ENCODE data around the gene EID2B. TPM values are rescaled to one million over a fixed set of nuclear protein-coding genes. Genes with fewer than 3 reads are reported as not detected.
A peak's percentile ranks its signal among the peaks of the same experiment; 100 is the strongest.

EID2B gene
- total and polyA plus RNA-seq, 2 of the 13 experiments (the other 11 are each of a cell fraction or from before 2014, with no cell fraction given): 2.5 to 3.7 TPM

- TF ChIP-seq, protein P1, sequence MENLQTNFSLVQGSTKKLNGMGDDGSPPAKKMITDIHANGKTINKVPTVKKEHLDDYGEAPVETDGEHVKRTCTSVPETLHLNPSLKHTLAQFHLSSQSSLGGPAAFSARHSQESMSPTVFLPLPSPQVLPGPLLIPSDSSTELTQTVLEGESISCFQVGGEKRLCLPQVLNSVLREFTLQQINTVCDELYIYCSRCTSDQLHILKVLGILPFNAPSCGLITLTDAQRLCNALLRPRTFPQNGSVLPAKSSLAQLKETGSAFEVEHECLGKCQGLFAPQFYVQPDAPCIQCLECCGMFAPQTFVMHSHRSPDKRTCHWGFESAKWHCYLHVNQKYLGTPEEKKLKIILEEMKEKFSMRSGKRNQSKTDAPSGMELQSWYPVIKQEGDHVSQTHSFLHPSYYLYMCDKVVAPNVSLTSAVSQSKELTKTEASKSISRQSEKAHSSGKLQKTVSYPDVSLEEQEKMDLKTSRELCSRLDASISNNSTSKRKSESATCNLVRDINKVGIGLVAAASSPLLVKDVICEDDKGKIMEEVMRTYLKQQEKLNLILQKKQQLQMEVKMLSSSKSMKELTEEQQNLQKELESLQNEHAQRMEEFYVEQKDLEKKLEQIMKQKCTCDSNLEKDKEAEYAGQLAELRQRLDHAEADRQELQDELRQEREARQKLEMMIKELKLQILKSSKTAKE (CRISPR knock-in tag; IDR thresholded peaks at IDR 0.05; ENCODE audit: borderline replicate concordance): no peak
- no peak for TF ChIP-seq SUZ12 (IDR thresholded peaks at IDR 0.05; ENCODE audit: low read depth, low read length)
- TF ChIP-seq PATZ1 (CRISPR knock-in tag; IDR thresholded peaks at IDR 0.05): no peak
- no peak for TF ChIP-seq ZNF460 (CRISPR knock-in tag; IDR thresholded peaks at IDR 0.05; ENCODE audit: borderline replicate concordance)
- TF ChIP-seq, protein P2, sequence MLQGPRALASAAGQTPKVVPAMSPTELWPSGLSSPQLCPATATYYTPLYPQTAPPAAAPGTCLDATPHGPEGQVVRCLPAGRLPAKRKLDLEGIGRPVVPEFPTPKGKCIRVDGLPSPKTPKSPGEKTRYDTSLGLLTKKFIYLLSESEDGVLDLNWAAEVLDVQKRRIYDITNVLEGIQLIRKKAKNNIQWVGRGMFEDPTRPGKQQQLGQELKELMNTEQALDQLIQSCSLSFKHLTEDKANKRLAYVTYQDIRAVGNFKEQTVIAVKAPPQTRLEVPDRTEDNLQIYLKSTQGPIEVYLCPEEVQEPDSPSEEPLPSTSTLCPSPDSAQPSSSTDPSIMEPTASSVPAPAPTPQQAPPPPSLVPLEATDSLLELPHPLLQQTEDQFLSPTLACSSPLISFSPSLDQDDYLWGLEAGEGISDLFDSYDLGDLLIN (CRISPR knock-in tag; IDR thresholded peaks at IDR 0.05; ENCODE audit: borderline replicate concordance): peak; percentile 56; the same call in 1 of the 2 replicates
- TF ChIP-seq ZNF607 (CRISPR knock-in tag; IDR thresholded peaks at IDR 0.05; ENCODE audit: borderline replicate concordance): peak; percentile 54; the same call in 1 of the 2 replicates
- TF ChIP-seq YEATS2 (CRISPR knock-in tag; IDR thresholded peaks at IDR 0.05; ENCODE audit: borderline replicate concordance): peak; percentile 72; the same call in 1 of the 2 replicates
- TF ChIP-seq, protein P3, sequence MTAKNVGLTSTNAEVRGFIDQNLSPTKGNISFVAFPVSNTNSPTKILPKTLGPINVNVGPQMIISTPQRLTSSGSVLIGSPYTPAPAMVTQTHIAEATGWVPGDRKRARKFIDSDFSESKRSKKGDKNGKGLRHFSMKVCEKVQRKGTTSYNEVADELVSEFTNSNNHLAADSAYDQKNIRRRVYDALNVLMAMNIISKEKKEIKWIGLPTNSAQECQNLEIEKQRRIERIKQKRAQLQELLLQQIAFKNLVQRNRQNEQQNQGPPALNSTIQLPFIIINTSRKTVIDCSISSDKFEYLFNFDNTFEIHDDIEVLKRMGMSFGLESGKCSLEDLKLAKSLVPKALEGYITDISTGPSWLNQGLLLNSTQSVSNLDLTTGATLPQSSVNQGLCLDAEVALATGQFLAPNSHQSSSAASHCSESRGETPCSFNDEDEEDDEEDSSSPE (CRISPR knock-in tag; IDR thresholded peaks at IDR 0.05): peak; percentile 81; the same call in 1 of the 2 replicates
- TF ChIP-seq, protein P4, sequence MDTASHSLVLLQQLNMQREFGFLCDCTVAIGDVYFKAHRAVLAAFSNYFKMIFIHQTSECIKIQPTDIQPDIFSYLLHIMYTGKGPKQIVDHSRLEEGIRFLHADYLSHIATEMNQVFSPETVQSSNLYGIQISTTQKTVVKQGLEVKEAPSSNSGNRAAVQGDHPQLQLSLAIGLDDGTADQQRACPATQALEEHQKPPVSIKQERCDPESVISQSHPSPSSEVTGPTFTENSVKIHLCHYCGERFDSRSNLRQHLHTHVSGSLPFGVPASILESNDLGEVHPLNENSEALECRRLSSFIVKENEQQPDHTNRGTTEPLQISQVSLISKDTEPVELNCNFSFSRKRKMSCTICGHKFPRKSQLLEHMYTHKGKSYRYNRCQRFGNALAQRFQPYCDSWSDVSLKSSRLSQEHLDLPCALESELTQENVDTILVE (CRISPR knock-in tag; IDR thresholded peaks at IDR 0.05): peak; percentile 25; the same call in 1 of the 2 replicates
- peak; percentile 51; the same call in 1 of the 2 replicates for TF ChIP-seq SALL1 (CRISPR knock-in tag; IDR thresholded peaks at IDR 0.05)
- no peak for TF ChIP-seq ZNF766 (CRISPR knock-in tag; IDR thresholded peaks at IDR 0.05; ENCODE audit: borderline replicate concordance)
- TF ChIP-seq ATAD3A (CRISPR knock-in tag; IDR thresholded peaks at IDR 0.05): no peak
- TF ChIP-seq ZNF24 (IDR thresholded peaks at IDR 0.05): no peak
- TF ChIP-seq ETV6 (CRISPR knock-in tag; conservative IDR thresholded peaks at IDR 0.05): peak; percentile 55; the same call in 1 of the 2 replicates
- TF ChIP-seq, protein P5, sequence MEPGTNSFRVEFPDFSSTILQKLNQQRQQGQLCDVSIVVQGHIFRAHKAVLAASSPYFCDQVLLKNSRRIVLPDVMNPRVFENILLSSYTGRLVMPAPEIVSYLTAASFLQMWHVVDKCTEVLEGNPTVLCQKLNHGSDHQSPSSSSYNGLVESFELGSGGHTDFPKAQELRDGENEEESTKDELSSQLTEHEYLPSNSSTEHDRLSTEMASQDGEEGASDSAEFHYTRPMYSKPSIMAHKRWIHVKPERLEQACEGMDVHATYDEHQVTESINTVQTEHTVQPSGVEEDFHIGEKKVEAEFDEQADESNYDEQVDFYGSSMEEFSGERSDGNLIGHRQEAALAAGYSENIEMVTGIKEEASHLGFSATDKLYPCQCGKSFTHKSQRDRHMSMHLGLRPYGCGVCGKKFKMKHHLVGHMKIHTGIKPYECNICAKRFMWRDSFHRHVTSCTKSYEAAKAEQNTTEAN (CRISPR knock-in tag; conservative IDR thresholded peaks at IDR 0.05): no peak
- no peak for TF ChIP-seq GPN1 (CRISPR knock-in tag; IDR thresholded peaks at IDR 0.05; ENCODE audit: borderline replicate concordance)
- no peak for TF ChIP-seq ZNF431 (CRISPR knock-in tag; IDR thresholded peaks at IDR 0.05; ENCODE audit: borderline replicate concordance, low read depth)
- no peak for TF ChIP-seq ZNF597 (CRISPR knock-in tag; IDR thresholded peaks at IDR 0.05)
Observed at GRCh38 chr19:39532233-39533002, at the start of gene EID2B (continued).

Measured in HepG2 (cell line).